ENCODE results near the gene P3H1.

GRCh38 chr1:42700006-42700405 lies 66.8 kb downstream of the P3H1 start:
- no peak for TF ChIP-seq HDAC6 (IDR thresholded peaks at IDR 0.05; ENCODE audit: low read depth, low read length)
- TF ChIP-seq ZNF484 (CRISPR knock-in tag; IDR thresholded peaks at IDR 0.05; ENCODE audit: borderline replicate concordance, low read depth): no peak
- TF ChIP-seq SKI (IDR thresholded peaks at IDR 0.05; ENCODE audit: partially characterized antibody): no peak
- no peak for TF ChIP-seq THAP8 (CRISPR knock-in tag; IDR thresholded peaks at IDR 0.05; ENCODE audit: borderline replicate concordance)
- TF ChIP-seq JUN (CRISPR knock-in tag; IDR thresholded peaks at IDR 0.05): no peak
- TF ChIP-seq RCOR2 (CRISPR knock-in tag; IDR thresholded peaks at IDR 0.05): no peak
- TF ChIP-seq PBX2 (CRISPR knock-in tag; IDR thresholded peaks at IDR 0.05): no peak
- no peak for TF ChIP-seq SMARCE1 (IDR thresholded peaks at IDR 0.05; ENCODE audit: borderline replicate concordance)
- TF ChIP-seq STAT5B (CRISPR knock-in tag; IDR thresholded peaks at IDR 0.05): no peak

All from HepG2 (cell line).